OCI-LY7 (cell line): ENCODE data around the gene TMEM39A. TPM values are rescaled to one million over a fixed set of nuclear protein-coding genes. Genes with fewer than 3 reads are reported as not detected.

ENCODE experiments used
- BruUV-seq: library from RNA; stranded (reverse); fragments of 400-500 nt; replicated peaks from 2 replicates; lab custom pipeline; 2021; lab: Mats Ljungman, UMichigan
- CTCF ChIA-PET: fragments of 300-600 bp; sonication (Branson Sonifier 250); formaldehyde crosslinking; loops from one replicate; lab custom pipeline; 2022; ENCODE audit warnings: antibody characterized with exemption; ENCODE audit not compliant: unreplicated experiment; lab: Charles Lee
- POLR2A ChIA-PET: fragments of 300-600 bp; sonication (Branson Sonifier 250); formaldehyde crosslinking; loops from one replicate; lab custom pipeline; 2022; ENCODE audit warnings: antibody characterized with exemption; lab: Charles Lee
- DNase-seq: peaks from one replicate; pipeline ENCODE4 v3.0.0-alpha.2; 2015; ENCODE audit warnings: low spot score
- H2AFZ ChIP-seq: fragments of 200-600 bp; sonication (generic), shearing (Covaris generic); 2 replicates; pipeline ENCODE4 v1.6.1; 2014; ENCODE audit warnings: mild to moderate bottlenecking, antibody characterized with exemption, low read length, moderate library complexity
- H3K27ac ChIP-seq: fragments of 200-600 bp; sonication (generic); 2 replicates; pipeline ENCODE4 v1.5.1; 2014; ENCODE audit warnings: mixed run types, low read depth, mild to moderate bottlenecking, moderate library complexity, low read length, inconsistent platforms; ENCODE audit not compliant: poor library complexity, severe bottlenecking
- H3K36me3 ChIP-seq: fragments of 200-600 bp; sonication (generic); 2 replicates; pipeline ENCODE4 v1.6.1; 2014; ENCODE audit warnings: mild to moderate bottlenecking, antibody characterized with exemption, low read length, moderate library complexity, mixed read lengths; ENCODE audit not compliant: insufficient read depth
- H3K4me1 ChIP-seq: fragments of 200-600 bp; sonication (generic); 2 replicates; pipeline ENCODE4 v1.5.1; 2014; ENCODE audit warnings: mild to moderate bottlenecking, low read length; ENCODE audit not compliant: insufficient read depth, poor library complexity, severe bottlenecking
- H3K4me2 ChIP-seq: fragments of 200-600 bp; sonication (generic); 2 replicates; pipeline ENCODE4 v1.6.1; 2014; ENCODE audit warnings: mild to moderate bottlenecking, low read length
- H3K4me3 ChIP-seq: fragments of 200-600 bp; sonication (generic); 2 replicates; pipeline ENCODE4 v1.5.1; 2014; ENCODE audit warnings: mild to moderate bottlenecking, low read depth, low read length; ENCODE audit not compliant: poor library complexity, severe bottlenecking
- H3K79me2 ChIP-seq: fragments of 200-600 bp; sonication (generic); 2 replicates; pipeline ENCODE4 v1.6.1; 2016; ENCODE audit warnings: low read depth, mild to moderate bottlenecking, low read length, moderate library complexity, mixed read lengths; ENCODE audit not compliant: insufficient read depth
- H3K9me2 ChIP-seq: fragments of 200-600 bp; sonication (generic); 2 replicates; pipeline ENCODE4 v1.6.1; 2016; ENCODE audit warnings: mild to moderate bottlenecking, low read length, mixed read lengths; ENCODE audit not compliant: insufficient read depth
- H3K9me3 ChIP-seq: fragments of 200-600 bp; sonication (generic); 2 replicates; pipeline ENCODE4 v1.6.1; 2014; ENCODE audit warnings: mild to moderate bottlenecking, mixed run types, low read length, mixed read lengths
- H4K20me1 ChIP-seq: fragments of 200-600 bp; sonication (generic); 2 replicates; pipeline ENCODE4 v1.6.1; 2014; ENCODE audit warnings: mild to moderate bottlenecking, antibody characterized with exemption, low read length, moderate library complexity, mixed read lengths; ENCODE audit not compliant: insufficient read depth
- CTCF ChIP-seq: fragments of 200-600 bp; sonication (generic); conservative IDR thresholded peaks from 2 replicates; pipeline ENCODE4 v1.5.1; 2014; ENCODE audit warnings: mild to moderate bottlenecking, antibody characterized with exemption, low read length, moderate library complexity, mixed read lengths
- EZH2phosphoT487 ChIP-seq: fragments of 200-600 bp; sonication (generic); IDR thresholded peaks from 2 replicates; pipeline ENCODE4 v1.6.1; 2018; ENCODE audit warnings: low read depth, borderline replicate concordance, mild to moderate bottlenecking, mixed run types, antibody characterized with exemption, low read length, moderate library complexity, mixed read lengths
- intact Hi-C: fragments of 100-400 bp; cut with micrococcal nuclease; formaldehyde crosslinking; loops from one replicate; pipeline ENCODE4 v1.10.0; 2022; ENCODE audit not compliant: unreplicated experiment
- total RNA-seq, 2 experiments: library from RNA; depleted of rRNA in 1 of 2; stranded (reverse); fragments of >200 nt in 1 of 2; shearing (Covaris generic) in 1 of 2; gene quantifications; 2 replicates each; pipeline ENCODE4 v1.2.3, GENCODE V29; 2014 to 2022

TMEM39A gene
- total RNA-seq, 2 experiments from 2014 or later, result 35.3 to 42.8 TPM

- peaks cover 2% of the 10 kb centered on the region for H3K4me1 ChIP-seq
- H4K20me1 ChIP-seq, result no peaks in the 10 kb centered on the region
- no peaks in the 10 kb centered on the region for H3K36me3 ChIP-seq
- H3K9me2 ChIP-seq, result no peaks in the 10 kb centered on the region
- TF ChIP-seq EZH2phosphoT487 (no peak), CTCF (no peak)
- ChIA-PET CTCF (no interaction called here), POLR2A (no interaction called here)
- no peak overlapping the region for H3K4me2 ChIP-seq
- no peak overlapping the region for H3K4me3 ChIP-seq
- H3K27ac ChIP-seq, result no peak overlapping the region
- no peaks in the 10 kb centered on the region for H3K9me3 ChIP-seq
- intact Hi-C loops, result no loop called here
- BruUV-seq, result no TSS peak
- no peaks in the 10 kb centered on the region for H3K79me2 ChIP-seq
- no peak overlapping the region for H2AFZ ChIP-seq
- DNase-seq, result no peak
Observed at GRCh38 chr3:119413603-119414280, 49.7 kb downstream of the TMEM39A start.

- intact Hi-C loops, result no loop called here
- CTCF ChIA-PET, result no interaction called here
Observed at GRCh38 chr3:119409844-119410243, 53.6 kb downstream of the TMEM39A start.

More at GRCh38 chr3:119409844-119410243, 53.6 kb downstream of the TMEM39A start:
- TF ChIP-seq CTCF (no peak), EZH2phosphoT487 (no peak)
- Histone ChIP-seq H3K4me2 (no peak overlapping the region), H3K9me3 (no peaks in the 10 kb centered on the region), H3K4me1 (peaks cover 11% of the 10 kb centered on the region), H2AFZ (no peak overlapping the region), H3K9me2 (no peaks in the 10 kb centered on the region), H4K20me1 (no peaks in the 10 kb centered on the region), H3K36me3 (no peaks in the 10 kb centered on the region), H3K4me3 (no peak overlapping the region), H3K27ac (no peak overlapping the region), H3K79me2 (no peaks in the 10 kb centered on the region)
- no TSS peak for BruUV-seq
- no peak for DNase-seq
- POLR2A ChIA-PET, result no interaction called here
